Measurements from ENCODE around the gene HES6. TPM values are rescaled to one million over a fixed set of nuclear protein-coding genes. Genes with fewer than 3 reads are reported as not detected.

The HES6 gene
- polyA plus RNA-seq, 1 experiment, result 1.7 TPM

DNA sequence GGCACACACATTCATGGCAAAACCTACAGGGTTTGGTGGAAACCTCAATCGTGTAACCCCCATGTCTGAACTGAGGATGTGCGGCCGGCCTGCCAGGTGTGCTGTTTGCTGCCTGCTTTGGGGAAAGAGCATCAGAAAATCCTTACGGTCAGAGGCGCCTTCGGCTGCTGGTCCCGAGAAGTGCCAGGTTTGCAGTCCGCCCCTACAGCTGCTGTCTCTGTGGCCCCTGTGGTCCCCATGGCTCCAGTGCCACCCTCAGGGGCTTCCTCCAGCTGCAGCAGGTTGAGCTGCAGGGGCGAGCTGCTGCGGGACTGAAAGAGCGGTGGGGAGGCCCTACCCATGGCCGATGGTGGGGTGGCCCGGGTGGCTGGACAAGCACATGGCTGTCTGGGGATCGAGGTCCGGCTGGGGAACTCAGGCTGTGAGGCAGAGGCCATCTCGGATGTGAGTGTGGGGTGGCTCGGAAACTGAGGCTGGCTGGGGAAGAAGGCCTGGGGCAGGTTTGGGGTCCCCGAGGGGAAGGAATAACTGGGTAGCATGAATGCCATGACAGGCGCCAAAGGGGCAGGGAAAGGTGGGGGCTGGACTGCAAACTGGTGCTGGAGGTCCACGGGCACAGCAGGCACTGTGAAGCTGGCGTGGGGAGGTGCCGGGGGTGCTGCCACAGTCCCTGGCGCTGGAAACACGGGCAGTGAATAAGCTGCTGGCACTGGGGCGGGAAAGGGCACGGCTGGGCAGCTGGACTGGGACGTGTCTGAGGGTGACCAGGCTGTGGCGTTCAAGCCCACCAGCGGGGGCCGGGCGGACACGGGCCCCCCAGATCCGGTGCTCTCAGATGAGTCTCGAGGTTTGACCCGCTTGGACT is 13.2 kb upstream of the HES6 start:
- POLR2A ChIA-PET, result interaction anchor here (0.5 kb wide), 1 partner anchor 263 kb away, joined by 8 read pairs; no protein-coding TSS in a partner anchor
- H3K27me3 ChIP-seq (ENCODE audit: control insufficient read depth, insufficient read depth, low read length), result no peaks in the 10 kb centered on the region
- peaks cover 12% of the 10 kb centered on the region for H3K36me3 ChIP-seq (ENCODE audit: control insufficient read depth, insufficient read depth, low read length)
- TF ChIP-seq, protein P1, sequence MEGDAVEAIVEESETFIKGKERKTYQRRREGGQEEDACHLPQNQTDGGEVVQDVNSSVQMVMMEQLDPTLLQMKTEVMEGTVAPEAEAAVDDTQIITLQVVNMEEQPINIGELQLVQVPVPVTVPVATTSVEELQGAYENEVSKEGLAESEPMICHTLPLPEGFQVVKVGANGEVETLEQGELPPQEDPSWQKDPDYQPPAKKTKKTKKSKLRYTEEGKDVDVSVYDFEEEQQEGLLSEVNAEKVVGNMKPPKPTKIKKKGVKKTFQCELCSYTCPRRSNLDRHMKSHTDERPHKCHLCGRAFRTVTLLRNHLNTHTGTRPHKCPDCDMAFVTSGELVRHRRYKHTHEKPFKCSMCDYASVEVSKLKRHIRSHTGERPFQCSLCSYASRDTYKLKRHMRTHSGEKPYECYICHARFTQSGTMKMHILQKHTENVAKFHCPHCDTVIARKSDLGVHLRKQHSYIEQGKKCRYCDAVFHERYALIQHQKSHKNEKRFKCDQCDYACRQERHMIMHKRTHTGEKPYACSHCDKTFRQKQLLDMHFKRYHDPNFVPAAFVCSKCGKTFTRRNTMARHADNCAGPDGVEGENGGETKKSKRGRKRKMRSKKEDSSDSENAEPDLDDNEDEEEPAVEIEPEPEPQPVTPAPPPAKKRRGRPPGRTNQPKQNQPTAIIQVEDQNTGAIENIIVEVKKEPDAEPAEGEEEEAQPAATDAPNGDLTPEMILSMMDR (IDR thresholded peaks at IDR 0.05; ENCODE audit: insufficient read depth, low read depth, low read length), result no peak
- no peak overlapping the region for H3K4me3 ChIP-seq (ENCODE audit: low read depth, low read length)
- DNase-seq (ENCODE audit: low read depth), result no peak
- CTCF ChIA-PET, result interaction anchor here (1.1 to 1.2 kb wide), 3 partner anchors 9 to 398 kb away, joined by 3 to 4 read pairs (median 4); no protein-coding TSS in a partner anchor

DNA sequence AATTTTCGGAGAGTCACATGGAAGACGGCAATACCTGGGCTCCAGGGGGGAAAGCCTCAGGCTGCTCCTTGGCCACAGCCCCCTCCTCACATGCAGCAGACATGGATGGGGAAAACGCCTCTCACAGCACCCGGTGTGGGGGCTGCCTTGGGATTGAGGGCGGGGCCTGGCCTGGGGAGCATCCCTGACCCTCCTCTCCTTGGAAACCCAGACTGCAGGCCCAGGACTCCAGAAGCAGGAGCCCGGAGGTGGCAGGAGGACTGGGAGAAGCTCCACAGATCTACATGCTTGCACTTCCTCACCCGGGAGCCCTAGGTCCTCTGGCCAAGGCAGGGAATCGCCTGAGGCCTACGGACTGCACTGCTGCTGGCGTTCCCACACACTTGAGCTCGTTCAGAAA is 12.1 kb upstream of the HES6 start:
- H3K27me3 ChIP-seq (ENCODE audit: control insufficient read depth, insufficient read depth, low read length), result no peaks in the 10 kb centered on the region
- DNase-seq (ENCODE audit: low read depth), result no peak
- no peak overlapping the region for H3K4me3 ChIP-seq (ENCODE audit: low read depth, low read length)
- TF ChIP-seq, protein P1 (IDR thresholded peaks at IDR 0.05; ENCODE audit: insufficient read depth, low read depth, low read length), result no peak
- ChIA-PET CTCF (interaction anchor here (1.2 to 1.4 kb wide), 2 partner anchors 12 to 113 kb away, joined by 3 to 5 read pairs; no protein-coding TSS in a partner anchor), POLR2A (no interaction called here)
- peaks cover 10% of the 10 kb centered on the region; the same call in 1 of the 2 replicates for H3K36me3 ChIP-seq (ENCODE audit: control insufficient read depth, insufficient read depth, low read length)

DNA sequence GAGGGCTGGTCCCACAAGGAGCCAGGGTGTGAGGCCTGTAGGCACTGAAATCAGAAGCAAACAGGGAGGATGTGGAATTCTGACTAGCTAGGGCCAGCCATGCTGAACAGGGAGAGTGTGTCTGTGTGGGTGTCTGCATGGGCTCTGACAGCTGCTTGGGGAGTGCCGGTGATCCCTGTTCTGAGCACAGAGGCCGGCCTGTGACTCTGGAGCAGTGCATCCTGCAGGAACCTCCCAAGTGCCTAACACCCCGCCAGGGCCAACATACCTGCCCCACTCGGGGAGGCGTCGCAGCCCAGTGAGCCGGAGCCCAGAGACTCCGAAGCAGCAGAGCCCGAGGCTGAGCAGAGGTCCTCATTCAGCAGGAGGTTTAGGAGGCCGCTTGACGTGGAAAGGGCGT is 11.5 kb upstream of the HES6 start:
- CTCF ChIA-PET, result interaction anchor here (0.9 to 1.4 kb wide), 2 partner anchors 12 to 280 kb away, joined by 3 to 5 read pairs; no protein-coding TSS in a partner anchor
- DNase-seq (ENCODE audit: low read depth), result no peak

DNA sequence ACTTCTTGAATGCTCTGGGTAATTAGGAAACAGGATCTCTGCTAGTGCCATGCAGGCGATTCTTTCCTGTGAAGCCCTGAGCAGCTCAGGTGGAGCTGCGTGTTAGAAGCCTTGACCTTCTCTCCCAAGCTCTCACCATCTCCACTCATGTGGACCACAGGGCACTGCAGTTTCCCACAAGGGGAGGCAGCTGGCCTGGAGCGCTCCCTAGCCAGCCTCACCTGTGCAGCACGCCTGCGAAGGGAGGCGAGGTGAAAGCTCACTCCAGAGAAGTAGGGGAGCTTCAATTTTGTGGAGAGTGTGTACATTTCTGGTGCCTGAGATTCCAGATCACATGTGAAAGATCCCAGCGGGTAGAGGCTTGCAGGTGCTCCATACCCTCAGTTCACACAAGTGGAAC is 11.1 kb upstream of the HES6 start:
- Histone ChIP-seq H3K4me3 (ENCODE audit: low read depth, low read length) (no peak overlapping the region), H3K27me3 (ENCODE audit: control insufficient read depth, insufficient read depth, low read length) (no peaks in the 10 kb centered on the region), H3K36me3 (ENCODE audit: control insufficient read depth, insufficient read depth, low read length) (peaks cover 10% of the 10 kb centered on the region; the same call in 1 of the 2 replicates)
- ChIA-PET POLR2A (no interaction called here), CTCF (interaction anchor here (0.9 kb wide), 1 partner anchor 280 kb away, joined by 3 read pairs; no protein-coding TSS in a partner anchor)
- TF ChIP-seq, protein P1 (IDR thresholded peaks at IDR 0.05; ENCODE audit: insufficient read depth, low read depth, low read length), result no peak
- DNase-seq (ENCODE audit: low read depth), result no peak

More for the DNA sequence above, 11.5 kb upstream of the HES6 start:
- TF ChIP-seq, protein P1 (IDR thresholded peaks at IDR 0.05; ENCODE audit: insufficient read depth, low read depth, low read length), result no peak
- H3K36me3 ChIP-seq (ENCODE audit: control insufficient read depth, insufficient read depth, low read length), result peaks cover 10% of the 10 kb centered on the region; the same call in 1 of the 2 replicates
- POLR2A ChIA-PET, result no interaction called here
- H3K27me3 ChIP-seq (ENCODE audit: control insufficient read depth, insufficient read depth, low read length), result no peaks in the 10 kb centered on the region
- no peak overlapping the region for H3K4me3 ChIP-seq (ENCODE audit: low read depth, low read length)

DNA sequence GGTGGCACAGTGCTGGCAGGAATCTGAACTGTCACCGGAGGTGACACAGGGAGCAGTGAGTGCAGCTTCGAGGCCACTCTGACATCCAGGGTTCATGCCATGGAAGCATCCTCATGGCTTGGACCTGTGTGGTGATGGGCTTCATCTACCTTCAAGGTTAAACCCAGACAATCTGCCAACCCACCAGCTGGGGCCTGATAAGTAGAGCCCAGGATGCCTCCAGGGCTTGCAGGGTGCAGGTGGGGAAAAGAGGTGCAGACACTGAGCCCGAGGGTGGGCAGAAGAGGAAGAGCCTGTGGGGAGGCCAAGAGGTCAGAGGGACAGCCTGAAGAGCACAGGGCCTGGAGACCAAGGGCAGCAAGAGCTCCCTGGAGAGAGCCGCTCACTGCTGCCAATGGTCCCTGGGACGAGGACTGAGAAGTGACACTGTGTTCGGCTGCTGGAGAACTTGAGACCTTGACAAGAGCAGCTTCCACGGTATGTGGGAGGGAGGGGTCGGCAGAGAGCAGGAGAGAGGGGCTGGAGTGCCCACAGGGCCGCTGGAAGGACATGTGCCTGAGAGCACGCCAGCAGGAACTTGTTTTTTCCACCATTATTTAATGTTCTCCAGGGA is 8.1 kb upstream of the HES6 start:
- no peak for DNase-seq (ENCODE audit: low read depth)
- POLR2A ChIA-PET, result no interaction called here

More for the DNA sequence above, 8.1 kb upstream of the HES6 start:
- Histone ChIP-seq H3K27me3 (ENCODE audit: control insufficient read depth, insufficient read depth, low read length) (no peaks in the 10 kb centered on the region), H3K36me3 (ENCODE audit: control insufficient read depth, insufficient read depth, low read length) (peaks cover 8% of the 10 kb centered on the region; the same call in 1 of the 2 replicates), H3K4me3 (ENCODE audit: low read depth, low read length) (no peak overlapping the region)
- TF ChIP-seq, protein P1 (IDR thresholded peaks at IDR 0.05; ENCODE audit: insufficient read depth, low read depth, low read length), result no peak
- CTCF ChIA-PET, result interaction anchor here (0.9 to 1.7 kb wide), 2 partner anchors 15 to 17 kb away, joined by 3 to 8 read pairs; no protein-coding TSS in a partner anchor

All from BJ (cell line).